HG02885 (cell line): ENCODE results near the gene VWC2L.

Source experiments
- ATAC-seq: cut with Tn5 transposase; IDR thresholded peaks from one replicate; pipeline ENCODE4 v1.9.1; 2021; ENCODE audit warnings: mild to moderate bottlenecking; ENCODE audit not compliant: unreplicated experiment, poor library complexity

VWC2L gene

GRCh38 chr2:214410918-214411554 lies at the start of gene VWC2L:
TSS of gene VWC2L (plus strand) at chr2:214411054. CDS start at chr2:214414194, 3,140 bp downstream.
- no peak for ATAC-seq

DNA sequence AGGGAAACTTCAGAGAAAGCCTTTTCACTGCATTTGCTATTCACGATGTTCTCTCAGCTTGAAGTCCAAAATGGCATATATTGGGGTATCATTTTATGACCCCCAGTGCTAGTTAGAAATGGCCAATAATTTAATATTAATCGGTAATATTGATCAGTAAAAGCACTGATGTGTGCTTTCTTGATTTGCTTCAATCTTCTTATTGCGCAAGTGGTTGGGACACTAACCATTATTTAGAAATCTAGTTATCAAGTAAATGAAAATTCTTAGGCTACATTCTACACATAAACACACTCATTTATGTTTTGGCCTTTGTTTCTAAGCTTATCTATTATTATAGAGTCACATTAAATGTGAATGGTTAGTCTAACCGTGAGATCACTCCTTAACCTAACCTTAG lies 49.7 kb upstream of the VWC2L start:
- no peak for ATAC-seq

DNA sequence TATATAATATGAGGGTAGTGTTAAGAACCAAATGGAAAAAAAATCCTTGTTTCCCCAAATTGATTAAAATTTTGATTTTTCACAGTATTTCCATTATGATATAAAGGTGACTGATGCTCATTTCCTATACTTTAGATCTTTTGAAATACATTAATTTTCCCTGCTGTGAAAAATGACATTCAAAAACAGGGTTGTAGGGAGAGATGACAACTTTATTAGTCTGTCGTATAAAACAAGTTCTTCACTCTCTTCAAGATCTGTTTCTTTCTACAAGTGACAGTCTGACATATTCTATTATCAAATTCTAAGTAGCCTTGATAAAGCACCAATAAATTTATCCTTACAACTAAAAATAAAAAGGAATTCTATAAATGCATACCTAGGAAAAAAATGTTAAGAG lies 45.3 kb upstream of the VWC2L start:
- ATAC-seq = no peak

GRCh38 chr2:214367171-214367570 lies 43.7 kb upstream of the VWC2L start:
- peak; percentile 49 for ATAC-seq

GRCh38 chr2:214376618-214377285 lies 34.1 kb upstream of the VWC2L start:
- no peak for ATAC-seq

DNA sequence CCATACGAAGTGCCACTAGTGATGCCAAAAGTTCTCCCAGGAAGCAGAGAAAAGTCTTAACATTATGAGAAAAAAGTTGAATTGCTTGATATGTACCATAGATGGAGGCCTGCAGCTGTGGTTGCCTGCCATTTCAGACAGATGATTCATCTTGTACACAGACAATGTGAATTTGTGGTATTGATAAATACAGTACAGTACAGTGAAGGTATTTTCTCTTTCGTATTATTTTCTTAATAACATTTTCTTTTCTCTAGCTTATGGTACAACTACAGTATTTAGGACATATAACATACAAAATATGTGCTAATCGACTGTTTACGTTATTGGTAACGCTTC lies 33.6 kb upstream of the VWC2L start:
- no peak for ATAC-seq

- ATAC-seq = no peak
Observed at GRCh38 chr2:214378455-214379103, 32.3 kb upstream of the VWC2L start.

DNA sequence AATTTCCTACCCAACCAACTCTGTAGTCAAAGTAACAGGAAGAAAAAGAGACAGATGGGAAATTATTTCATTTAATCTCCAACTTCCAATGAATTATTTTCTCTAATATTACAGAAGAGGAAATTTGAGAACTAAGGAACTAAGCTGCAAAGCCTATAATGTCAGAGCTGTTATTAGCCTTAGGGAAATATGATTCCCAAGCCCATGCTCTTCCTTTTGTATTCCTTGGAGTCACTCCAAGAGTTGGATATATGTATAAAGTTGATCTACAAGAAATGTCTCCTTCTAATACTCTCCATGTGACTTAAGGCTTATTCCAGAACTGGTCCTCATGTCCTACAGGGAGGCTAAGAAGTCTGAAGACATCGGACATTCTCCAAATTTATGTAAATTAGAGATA lies 31.6 kb upstream of the VWC2L start:
- ATAC-seq = no peak

GRCh38 chr2:214380681-214381080 lies 30.2 kb upstream of the VWC2L start:
- ATAC-seq = no peak

GRCh38 chr2:214382229-214382628 lies 28.6 kb upstream of the VWC2L start:
- ATAC-seq = no peak

DNA sequence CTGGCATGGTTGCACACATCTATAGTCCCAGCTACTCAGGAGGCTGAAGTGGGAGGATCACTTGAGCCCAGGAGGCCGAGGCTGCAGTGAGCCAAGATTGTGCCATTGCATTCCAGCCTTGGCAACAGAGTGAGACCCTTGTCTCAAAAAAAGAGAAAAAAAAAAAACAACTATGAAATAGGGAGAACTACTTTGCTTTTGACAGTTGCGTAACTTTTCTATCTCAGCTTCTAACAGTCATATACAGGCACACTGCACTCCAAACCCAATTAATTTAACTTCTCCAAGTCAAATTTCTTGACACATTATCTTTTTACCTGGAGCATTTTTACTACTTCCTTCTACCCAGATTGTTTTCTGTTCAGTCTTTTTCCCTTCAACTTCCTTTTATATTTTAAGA lies 24.1 kb upstream of the VWC2L start:
- ATAC-seq = no peak

- no peak for ATAC-seq
Observed at GRCh38 chr2:214389334-214389733, 21.5 kb upstream of the VWC2L start.

DNA sequence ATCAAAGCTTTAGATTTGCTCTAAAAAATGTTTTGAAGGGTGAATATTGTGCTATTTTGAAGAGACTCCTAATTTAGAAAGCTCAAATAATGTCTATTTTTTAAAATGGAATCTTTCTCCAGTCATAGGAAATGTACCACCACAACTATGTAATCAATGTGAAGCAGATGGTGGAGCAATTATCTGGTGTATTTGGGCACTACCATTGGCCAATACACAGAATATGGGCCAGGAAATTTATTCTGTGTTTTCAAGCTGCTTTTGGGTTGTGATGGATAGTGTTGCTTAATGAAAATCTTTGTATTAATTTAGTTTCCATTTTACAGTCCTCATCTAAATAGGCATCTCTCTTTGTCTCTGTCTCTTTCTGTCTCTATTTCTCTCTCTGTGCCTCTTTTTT lies 17.1 kb upstream of the VWC2L start:
- no peak for ATAC-seq

- ATAC-seq = no peak
Observed at GRCh38 chr2:214395040-214395439, 15.8 kb upstream of the VWC2L start.

DNA sequence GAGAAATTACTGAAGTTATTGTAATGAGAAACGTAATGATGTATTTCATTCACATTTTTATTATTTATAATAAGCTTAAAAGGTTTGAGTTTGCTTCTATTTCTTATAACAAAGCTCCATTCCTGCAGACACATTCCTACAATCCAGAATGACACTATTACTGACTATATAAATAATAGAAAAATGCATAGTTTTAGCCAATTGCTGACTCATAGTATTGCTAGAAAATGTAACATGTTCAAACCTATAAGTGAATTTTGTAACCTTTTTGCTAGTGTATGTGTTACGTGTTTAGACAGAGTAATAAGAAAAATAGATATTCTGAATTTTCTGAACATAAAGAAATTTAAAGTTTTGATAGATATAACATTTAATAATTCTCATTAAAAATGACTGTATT lies 9.3 kb upstream of the VWC2L start:
- no peak for ATAC-seq

- no peak for ATAC-seq
Observed at GRCh38 chr2:214410128-214410775, 602 bp upstream of the VWC2L start.

- no peak for ATAC-seq
Observed at GRCh38 chr2:214412679-214413078, 1.8 kb downstream of the VWC2L start.

DNA sequence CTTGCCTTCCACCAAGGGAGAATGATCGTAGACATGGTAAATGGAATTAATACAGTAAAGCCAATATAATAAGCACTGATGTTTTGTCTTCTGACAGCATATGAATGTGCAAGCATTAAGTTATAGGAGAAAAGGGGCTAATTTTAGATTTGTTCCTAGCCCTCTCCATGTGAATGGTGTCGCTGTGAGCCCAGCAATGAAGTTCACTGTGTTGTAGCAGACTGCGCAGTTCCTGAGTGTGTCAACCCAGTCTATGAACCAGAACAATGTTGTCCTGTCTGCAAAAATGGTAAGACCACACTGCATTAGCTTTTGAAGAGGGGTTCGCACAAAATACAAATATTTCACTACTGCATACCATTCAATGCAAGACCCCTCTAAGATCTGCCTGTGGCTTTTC lies 25.6 kb downstream of the VWC2L start:
- ATAC-seq = no peak

DNA sequence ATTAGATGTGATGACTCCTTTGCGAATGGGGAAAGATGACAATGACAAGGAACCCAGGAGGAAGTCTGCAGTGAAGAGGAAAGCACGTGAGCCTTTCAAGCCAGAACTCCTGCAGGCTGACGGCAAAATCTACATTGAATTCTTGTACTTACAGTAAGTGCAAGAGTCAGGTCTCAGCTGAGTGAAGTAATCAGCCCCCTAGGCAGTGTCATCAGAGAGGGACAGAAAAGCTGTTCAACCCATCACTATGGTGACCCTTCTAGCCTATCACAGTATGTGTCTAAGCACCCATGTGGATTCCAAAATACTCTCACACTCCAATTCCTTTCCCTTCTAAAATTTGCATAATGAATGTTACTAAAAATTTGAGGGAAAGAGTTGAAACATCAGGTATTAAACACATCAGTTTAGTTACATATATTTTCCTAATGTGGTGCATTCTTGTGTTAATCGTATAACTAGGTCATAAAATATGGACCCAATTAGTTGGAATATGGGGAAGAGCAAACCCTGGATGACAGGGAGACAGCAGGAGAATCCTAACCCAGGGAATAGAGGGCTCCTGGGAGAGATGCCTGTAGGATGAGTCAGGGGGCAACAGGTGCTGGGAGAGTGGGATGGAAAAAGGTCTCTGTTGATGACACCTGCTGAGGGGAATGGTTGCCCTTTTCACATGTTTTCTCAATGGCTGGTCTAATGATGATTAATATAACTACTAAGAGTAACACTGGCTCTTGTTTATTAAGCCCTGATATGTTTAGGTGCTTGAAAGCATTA lies 39.5 kb downstream of the VWC2L start:
- ATAC-seq = no peak

DNA sequence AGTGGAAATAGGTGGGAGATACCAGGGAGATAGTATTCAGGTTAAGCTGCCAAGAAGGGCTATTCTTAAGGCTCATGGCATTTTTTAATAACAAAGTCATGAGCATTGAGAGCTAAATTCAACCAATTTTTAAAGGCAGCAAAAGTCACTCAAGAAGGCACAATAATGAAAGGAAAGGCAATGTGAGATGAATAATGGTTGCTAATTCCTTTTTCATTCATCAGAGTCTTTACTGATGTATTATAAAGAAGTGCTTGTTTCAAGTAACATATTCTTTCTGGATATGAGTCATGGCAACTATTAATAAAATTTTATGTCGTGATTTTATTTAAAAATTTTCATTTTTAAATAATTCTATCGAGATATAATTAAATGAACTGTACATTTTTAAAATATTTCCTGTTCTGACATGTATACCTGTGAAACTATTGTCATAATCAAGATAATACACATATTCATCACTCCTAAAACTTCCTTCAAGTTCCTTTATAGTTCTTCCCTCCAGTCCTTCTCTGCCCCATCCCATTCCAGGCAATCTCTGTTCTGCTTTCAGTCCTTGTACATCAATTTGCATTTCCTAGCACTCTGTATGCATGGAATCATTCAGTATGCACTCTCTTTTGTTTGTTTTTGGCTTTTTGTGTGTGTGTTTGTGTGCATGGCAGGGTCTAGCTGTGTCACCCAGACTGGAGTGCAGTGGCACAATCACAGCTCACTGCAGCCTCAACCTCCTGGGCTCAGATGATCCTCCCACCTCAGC lies 40.8 kb downstream of the VWC2L start:
- ATAC-seq = no peak
